WERI-Rb-1 (cell line): ENCODE data around the gene AGBL1.

Source experiments
- DNase-seq: peaks from one replicate; pipeline ENCODE4 v3.0.0-alpha.2; 2020
- H3K27ac ChIP-seq: fragments of 250-450 bp; sonication (Bioruptor Pico); 2 replicates; pipeline ENCODE4 v1.5.1; 2020; ENCODE audit warnings: mild to moderate bottlenecking, moderate library complexity
- H3K27me3 ChIP-seq: fragments of 250-450 bp; sonication (Bioruptor Pico); 2 replicates; pipeline ENCODE4 v1.5.1; 2021; ENCODE audit warnings: mild to moderate bottlenecking, low read depth, moderate library complexity; ENCODE audit not compliant: insufficient read depth, severe bottlenecking
- H3K36me3 ChIP-seq: fragments of 250-450 bp; sonication (Bioruptor Pico); 2 replicates; pipeline ENCODE4 v1.5.1; 2020; ENCODE audit warnings: mild to moderate bottlenecking, moderate library complexity
- H3K4me3 ChIP-seq: 2 replicates; pipeline ENCODE4 v1.5.1; 2011; ENCODE audit warnings: low read depth, mild to moderate bottlenecking, control low read depth, low read length
- H3K9me3 ChIP-seq: fragments of 250-450 bp; sonication (Bioruptor Pico); 2 replicates; pipeline ENCODE4 v1.5.1; 2021; ENCODE audit warnings: mild to moderate bottlenecking, moderate library complexity; ENCODE audit not compliant: severe bottlenecking
- CTCF ChIP-seq: IDR thresholded peaks from 2 replicates; pipeline ENCODE4 v1.5.1; 2011; ENCODE audit warnings: low read depth, mild to moderate bottlenecking, control low read depth, inconsistent platforms, low read length

Gene AGBL1

GRCh38 chr15:86066174-86066834, 13.4 kb upstream of the AGBL1 start:
- H3K27ac ChIP-seq, result no peak overlapping the region

GRCh38 chr15:86073281-86073680, 6.4 kb upstream of the AGBL1 start:
- H3K27me3 ChIP-seq, result no peaks in the 10 kb centered on the region
- TF ChIP-seq CTCF, result no peak
- H3K9me3 ChIP-seq, result no peaks in the 10 kb centered on the region
- DNase-seq, result no peak
- no peak overlapping the region for H3K4me3 ChIP-seq
- H3K27ac ChIP-seq, result no peak overlapping the region
- H3K36me3 ChIP-seq, result no peaks in the 10 kb centered on the region

More at GRCh38 chr15:86066174-86066834, 13.4 kb upstream of the AGBL1 start:
- Histone ChIP-seq H3K4me3 (no peak overlapping the region), H3K27me3 (no peaks in the 10 kb centered on the region), H3K36me3 (no peaks in the 10 kb centered on the region), H3K9me3 (no peaks in the 10 kb centered on the region)
- no peak for TF ChIP-seq CTCF
- no peak for DNase-seq

- no peak for TF ChIP-seq CTCF
- peak; percentile 76 for DNase-seq
- H3K27ac ChIP-seq, result peak overlapping the region; percentile 61
- H3K9me3 ChIP-seq, result no peaks in the 10 kb centered on the region
- H3K4me3 ChIP-seq, result no peak overlapping the region
- H3K27me3 ChIP-seq, result no peaks in the 10 kb centered on the region
- no peaks in the 10 kb centered on the region for H3K36me3 ChIP-seq
Measured at GRCh38 chr15:86076468-86076867, 3.2 kb upstream of the AGBL1 start.

GRCh38 chr15:86077070-86077469, 2.6 kb upstream of the AGBL1 start:
- DNase-seq, result peak; percentile 38
- TF ChIP-seq CTCF, result 0 out of 2 replicates have a peak, but pooled peaks have one; percentile 3
- no peak overlapping the region for H3K4me3 ChIP-seq
- no peaks in the 10 kb centered on the region for H3K36me3 ChIP-seq
- no peaks in the 10 kb centered on the region for H3K9me3 ChIP-seq
- no peaks in the 10 kb centered on the region for H3K27me3 ChIP-seq
- H3K27ac ChIP-seq, result peak overlapping the region; percentile 61

GRCh38 chr15:86080302-86080701, 631 bp downstream of the AGBL1 start:
- H3K36me3 ChIP-seq, result no peaks in the 10 kb centered on the region
- no peaks in the 10 kb centered on the region for H3K9me3 ChIP-seq
- TF ChIP-seq CTCF, result no peak
- H3K4me3 ChIP-seq, result no peak overlapping the region
- no peak for DNase-seq
- H3K27me3 ChIP-seq, result no peaks in the 10 kb centered on the region
- H3K27ac ChIP-seq, result no peak overlapping the region
